Measurements from ENCODE around the gene AMY1B.
"Not testable (repeated sequence)": the region's sequence is repeated elsewhere in the genome, so short reads cannot be mapped to it uniquely, and the experiment has no call there.

GRCh38 chr1:103745040-103745439 is 49.0 kb upstream of the AMY1B start:
- not testable (repeated sequence) for TF ChIP-seq CTCF (IDR thresholded peaks at IDR 0.05; ENCODE audit: insufficient read depth, low read length); POLR2AphosphoS5 (IDR thresholded peaks at IDR 0.05; ENCODE audit: low read depth); GABPA (IDR thresholded peaks at IDR 0.05; ENCODE audit: low read depth); SPI1 (IDR thresholded peaks at IDR 0.05; ENCODE audit: borderline replicate concordance, low read depth)
- TF ChIP-seq, protein P1, sequence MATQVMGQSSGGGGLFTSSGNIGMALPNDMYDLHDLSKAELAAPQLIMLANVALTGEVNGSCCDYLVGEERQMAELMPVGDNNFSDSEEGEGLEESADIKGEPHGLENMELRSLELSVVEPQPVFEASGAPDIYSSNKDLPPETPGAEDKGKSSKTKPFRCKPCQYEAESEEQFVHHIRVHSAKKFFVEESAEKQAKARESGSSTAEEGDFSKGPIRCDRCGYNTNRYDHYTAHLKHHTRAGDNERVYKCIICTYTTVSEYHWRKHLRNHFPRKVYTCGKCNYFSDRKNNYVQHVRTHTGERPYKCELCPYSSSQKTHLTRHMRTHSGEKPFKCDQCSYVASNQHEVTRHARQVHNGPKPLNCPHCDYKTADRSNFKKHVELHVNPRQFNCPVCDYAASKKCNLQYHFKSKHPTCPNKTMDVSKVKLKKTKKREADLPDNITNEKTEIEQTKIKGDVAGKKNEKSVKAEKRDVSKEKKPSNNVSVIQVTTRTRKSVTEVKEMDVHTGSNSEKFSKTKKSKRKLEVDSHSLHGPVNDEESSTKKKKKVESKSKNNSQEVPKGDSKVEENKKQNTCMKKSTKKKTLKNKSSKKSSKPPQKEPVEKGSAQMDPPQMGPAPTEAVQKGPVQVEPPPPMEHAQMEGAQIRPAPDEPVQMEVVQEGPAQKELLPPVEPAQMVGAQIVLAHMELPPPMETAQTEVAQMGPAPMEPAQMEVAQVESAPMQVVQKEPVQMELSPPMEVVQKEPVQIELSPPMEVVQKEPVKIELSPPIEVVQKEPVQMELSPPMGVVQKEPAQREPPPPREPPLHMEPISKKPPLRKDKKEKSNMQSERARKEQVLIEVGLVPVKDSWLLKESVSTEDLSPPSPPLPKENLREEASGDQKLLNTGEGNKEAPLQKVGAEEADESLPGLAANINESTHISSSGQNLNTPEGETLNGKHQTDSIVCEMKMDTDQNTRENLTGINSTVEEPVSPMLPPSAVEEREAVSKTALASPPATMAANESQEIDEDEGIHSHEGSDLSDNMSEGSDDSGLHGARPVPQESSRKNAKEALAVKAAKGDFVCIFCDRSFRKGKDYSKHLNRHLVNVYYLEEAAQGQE (IDR thresholded peaks at IDR 0.05; ENCODE audit: insufficient replicate concordance, low read depth), result not testable (repeated sequence)
